HG03097 (cell line): Measurements from ENCODE around the gene RFTN1.
A peak's percentile ranks its signal among the peaks of the same experiment; 100 is the strongest.

Experiments used
- ATAC-seq: cut with Tn5 transposase; IDR thresholded peaks from one replicate; pipeline ENCODE4 v1.9.1; 2021; ENCODE audit not compliant: unreplicated experiment, low FRiP score

Gene RFTN1

DNA sequence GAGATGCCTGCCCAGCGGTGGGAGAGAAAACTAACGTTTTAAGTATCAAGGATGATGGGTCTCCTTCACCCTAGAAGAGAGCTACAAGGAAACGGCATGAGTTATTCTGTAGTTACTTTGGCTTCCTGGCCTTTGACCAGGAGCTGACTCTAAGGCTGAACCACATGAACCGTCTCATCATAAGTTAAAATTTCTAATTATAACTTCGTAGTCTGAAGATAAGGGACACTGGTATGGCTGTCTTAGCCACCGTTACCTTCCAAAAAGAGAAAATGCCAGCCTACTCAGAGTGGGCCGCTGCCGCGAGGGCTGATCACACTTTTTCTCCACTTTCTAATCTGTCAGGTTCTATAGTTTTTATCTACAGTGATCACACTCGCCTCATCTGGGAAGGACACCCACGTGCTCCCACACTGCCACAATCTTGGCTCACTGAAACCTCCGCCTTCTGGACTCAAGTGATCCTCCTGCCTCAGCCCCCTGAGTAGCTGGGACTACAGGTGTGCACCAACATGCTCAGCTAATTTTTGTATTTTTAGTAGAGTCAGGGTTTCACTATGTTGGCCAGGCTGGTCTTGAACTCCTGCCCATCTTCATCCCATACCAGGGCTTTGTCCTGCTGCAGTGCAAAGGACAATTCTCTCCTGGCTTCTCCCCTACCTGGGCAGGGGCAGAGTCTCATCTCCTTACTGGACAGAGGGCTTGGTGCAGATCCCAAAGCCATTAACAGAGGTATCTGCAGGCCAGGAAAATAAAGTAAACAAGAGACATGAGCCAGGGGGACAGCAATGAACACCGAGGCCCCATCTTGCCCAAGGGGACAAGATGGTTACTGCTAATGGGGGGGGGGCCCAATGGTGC is 73.4 kb downstream of the RFTN1 start:
- ATAC-seq: no peak

GRCh38 chr3:16439163-16439847 is 74.2 kb downstream of the RFTN1 start:
- ATAC-seq: no peak

DNA sequence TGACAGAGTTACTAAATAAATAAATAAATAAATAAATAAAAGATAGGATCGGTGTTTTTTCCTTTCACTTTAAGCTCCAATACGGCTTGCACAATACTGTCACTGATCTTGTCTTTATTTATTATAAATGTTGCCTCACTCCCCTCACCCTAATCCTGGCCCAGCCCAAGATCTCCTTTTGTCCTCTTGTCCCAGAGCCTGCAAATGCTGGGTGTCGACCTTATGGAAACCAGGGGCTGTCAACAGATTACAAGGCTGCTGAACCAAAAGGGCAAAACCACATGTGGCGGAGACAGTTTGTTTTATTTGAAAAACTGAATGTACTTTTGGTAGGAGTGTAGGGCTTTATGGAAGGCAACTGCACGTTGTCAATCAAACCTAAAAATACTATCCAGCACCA is 75.9 kb downstream of the RFTN1 start:
- ATAC-seq: no peak

- peak; percentile 68 for ATAC-seq
These were observed 79.8 kb downstream of the RFTN1 start for GRCh38 chr3:16433701-16434151.

DNA sequence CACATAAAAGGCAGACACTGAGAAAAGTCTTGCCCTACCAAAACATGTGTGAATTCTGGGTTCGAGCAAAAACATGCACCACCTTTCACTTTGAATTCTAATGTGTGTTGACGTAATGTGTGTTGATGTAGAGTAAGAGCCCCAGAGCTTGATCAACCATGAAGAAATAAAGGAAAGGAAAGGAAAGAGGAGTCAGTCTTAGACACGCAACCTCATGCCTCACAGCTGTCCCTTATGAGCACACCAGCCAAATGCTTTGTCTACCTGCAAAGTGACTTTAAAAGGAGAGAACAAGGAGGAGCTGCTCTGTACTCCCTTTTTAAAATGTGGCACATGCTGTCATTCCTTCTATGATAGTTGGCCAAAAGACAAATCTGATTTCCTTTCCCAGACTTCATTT is 80.8 kb downstream of the RFTN1 start:
- no peak for ATAC-seq

DNA sequence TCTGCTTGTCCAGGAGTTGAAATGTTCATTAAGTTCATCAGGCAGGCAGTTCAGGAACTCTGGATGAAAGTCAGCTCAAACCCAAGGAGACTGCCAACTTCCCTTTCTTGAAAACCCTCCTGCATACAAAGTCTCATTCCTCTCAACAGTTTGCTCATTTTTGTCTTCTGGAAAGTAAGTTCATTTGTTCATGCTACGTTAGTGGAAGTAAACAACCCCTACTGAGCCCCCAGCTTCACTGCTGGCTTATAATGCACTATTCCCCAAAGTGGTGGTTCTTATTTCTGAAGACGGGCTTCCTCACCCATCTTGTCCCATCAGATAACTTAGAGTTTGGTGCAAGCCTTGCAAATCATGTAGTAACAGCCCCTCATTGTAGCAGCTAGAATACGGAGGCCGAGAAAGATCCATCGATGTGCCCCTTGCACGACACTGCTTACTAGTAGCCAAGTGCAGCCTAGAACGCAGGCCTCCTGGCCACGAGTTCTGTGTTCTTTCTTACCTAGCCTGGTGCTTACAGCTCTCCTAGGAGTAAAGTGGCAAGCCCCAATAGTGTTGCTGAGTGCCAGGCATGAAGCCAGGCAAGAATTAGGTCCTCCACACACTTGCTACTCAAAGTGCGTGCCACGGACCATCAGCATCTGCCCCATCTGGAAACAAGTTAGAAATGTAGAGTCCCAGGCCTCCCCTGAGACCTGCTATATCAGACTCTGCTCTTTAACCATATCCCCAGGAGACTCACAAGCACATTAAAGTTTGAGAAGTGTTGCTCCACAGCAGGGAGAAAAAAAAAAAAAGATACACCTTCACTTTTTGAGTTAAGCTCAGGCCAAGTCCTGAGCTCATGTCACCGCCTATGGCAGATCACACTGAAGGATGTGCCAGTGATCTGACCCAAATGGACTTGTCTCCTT is 82.5 kb downstream of the RFTN1 start:
- peak; percentile 44 for ATAC-seq

DNA sequence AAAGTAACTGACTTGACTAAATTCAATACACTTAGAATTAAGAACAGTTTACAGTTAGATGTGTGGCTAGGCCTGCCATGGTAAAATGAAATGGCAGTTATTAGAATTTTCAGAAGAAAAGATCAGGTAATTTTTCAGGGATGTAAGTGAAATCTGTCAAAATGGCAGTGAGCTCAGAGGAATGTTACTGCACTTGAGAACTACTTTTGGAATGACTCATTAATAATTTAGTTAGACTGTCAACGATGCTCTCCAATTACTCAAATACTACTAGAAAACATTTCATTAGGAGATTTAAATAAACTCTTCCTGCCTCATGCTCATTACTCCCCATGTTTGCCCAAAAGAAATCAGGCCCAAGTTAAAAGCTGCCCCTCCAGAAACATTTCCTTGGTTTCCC is 84.4 kb downstream of the RFTN1 start:
- ATAC-seq: no peak

DNA sequence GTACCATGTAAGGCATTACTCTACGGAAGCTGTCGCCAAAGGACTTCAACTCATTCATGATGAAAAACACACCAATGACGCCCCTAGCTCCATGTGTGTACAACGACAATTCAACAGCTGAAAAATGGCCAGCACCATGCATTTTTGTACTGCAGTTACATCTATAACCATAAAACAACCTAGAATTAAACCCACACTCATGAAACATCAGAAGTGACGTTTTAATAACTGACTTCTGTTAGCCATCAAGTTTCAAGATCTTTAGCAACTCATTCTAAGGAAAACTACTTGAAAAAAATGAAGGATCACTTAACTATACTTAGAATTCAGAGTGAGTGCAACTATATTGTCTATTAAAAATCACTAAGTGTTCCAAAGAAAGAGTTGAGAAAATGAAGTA is 84.9 kb downstream of the RFTN1 start:
- ATAC-seq: no peak

- ATAC-seq: no peak
These were observed 86.2 kb downstream of the RFTN1 start for GRCh38 chr3:16427103-16427965.

GRCh38 chr3:16426665-16427064 is 86.8 kb downstream of the RFTN1 start:
- no peak for ATAC-seq

GRCh38 chr3:16426029-16426400 is 87.5 kb downstream of the RFTN1 start:
- no peak for ATAC-seq

DNA sequence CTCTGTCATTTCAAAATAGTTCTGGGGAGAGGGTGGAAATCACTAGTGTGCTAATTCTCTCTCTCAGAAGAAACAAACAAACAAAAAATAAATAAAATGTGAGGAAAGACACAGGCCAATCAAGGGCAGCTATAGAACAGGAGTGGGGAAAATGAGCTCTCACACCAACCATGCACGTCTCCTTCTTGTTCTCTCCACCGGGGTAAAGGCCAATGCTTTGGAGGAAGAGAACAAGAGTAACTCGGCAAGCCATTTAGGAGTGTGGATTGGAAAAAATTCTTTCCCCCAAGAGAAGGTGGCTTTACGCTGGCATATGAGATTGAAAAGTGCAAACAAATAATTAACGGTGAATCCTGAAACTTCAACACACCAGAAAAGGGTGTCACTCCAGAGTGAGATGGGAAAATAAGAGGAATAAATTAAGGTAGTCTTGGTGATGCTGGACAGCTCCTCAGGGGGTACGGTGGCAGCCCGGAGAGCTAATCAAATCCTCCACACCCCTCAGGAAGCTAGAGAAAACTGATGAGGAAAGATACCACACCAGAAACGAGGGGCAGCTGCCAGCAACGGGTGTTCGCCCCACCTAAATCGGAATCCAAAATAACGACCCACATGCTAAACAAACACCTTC is 88.0 kb downstream of the RFTN1 start:
- ATAC-seq: no peak

DNA sequence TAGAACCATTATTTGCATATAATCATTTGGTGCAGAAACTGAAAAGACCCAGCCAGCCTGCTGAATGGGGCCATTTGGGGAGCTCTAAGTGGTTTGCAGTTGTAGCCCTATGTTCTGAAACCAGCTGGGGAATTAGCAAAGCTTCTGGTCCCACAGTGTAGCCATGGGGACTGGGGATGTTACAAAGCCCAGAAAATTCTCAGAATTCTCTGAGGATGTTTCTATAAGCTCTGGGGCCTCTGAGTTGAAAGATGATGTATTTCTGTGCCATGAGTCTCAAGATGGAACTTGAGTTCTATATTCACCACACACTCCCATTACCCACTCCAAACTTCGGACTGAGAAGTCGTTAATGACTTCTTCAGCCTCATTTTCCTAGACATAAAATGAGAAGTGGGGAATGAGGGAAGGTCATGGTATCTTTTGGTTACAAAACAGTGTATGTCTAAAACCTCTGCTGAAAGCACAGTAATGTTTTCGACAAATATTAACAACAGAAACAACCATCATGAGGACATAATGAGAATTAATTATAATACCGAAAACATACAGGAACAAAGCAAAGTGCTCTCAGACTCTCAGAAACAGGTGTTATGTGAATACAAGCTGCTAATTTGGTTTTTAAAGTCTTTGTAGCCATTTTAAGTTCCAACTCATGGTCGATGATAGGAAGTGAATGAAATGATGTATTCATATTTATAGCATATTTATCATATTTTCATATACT is 89.4 kb downstream of the RFTN1 start:
- peak; percentile 62 for ATAC-seq

- no peak for ATAC-seq
These were observed 90.2 kb downstream of the RFTN1 start for GRCh38 chr3:16423298-16423697.

DNA sequence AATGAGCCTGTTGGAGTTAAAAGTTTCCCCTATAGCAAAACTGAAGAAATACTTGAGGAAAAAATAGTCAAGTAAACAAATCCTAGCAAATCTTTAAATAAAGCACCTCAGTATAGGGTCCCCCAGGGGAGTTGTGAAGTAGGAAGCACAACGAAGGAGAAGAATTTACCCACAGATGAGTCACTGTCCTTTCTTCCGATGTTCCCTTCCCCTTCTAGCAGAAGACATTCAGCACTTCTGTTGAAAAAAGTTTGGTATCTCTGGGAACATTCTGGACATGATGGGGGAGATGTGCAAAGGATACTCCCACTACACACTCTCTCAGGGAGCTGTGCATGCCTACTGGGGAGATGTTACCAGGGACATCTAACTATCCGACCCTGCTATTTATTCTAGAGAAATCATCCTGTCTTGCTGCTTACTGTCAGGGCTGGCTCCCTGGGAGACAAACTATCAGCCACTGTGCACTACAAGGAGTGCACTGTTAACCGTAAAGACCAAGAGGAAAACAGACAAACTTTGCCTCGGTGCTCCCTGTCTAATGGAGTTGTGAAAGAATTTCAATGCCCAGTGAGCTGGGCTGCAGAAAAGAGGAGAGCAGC is 93.8 kb downstream of the RFTN1 start:
- no peak for ATAC-seq

DNA sequence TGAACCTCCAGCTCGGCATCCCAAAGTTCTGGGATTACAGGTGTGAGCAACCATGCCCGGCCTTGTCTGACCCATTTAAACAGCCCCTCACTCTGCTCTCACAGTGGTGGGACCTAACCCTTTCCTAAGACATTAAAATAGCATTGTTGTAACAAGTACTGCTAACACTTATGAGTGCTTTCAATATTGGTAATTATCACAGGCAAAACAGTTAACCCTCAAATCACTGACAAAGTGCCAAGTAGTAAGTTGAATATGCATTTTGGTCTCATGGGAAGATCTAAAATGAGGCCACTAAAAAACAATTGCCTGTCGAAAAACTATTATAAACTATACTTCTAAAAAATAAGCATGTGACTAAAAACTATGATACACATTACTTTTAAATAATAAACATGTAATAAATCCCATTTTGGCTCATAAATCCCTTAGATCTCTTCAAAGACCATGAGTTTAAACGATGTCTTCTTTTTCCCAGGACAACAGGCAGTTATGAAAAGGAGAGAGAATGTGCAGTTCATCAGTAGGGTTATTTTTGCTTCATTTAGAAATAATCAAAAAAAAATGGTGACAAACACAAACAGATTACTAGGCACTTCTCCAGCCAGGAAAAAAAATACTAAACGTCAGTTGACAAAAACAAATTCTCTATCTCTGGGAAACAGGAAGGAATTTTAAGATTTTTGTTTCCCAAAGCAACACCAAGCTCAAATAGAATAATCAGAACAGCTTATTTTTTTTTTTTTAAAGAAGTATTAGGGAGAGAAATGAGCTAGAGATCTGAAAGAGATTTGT is 95.4 kb downstream of the RFTN1 start:
- ATAC-seq: no peak

- no peak for ATAC-seq
These were observed 97.5 kb downstream of the RFTN1 start for GRCh38 chr3:16415911-16416476.
